H1 (cell line): ENCODE measurements around the gene BECN2. TPM values are rescaled to one million over a fixed set of nuclear protein-coding genes. Genes with fewer than 3 reads are reported as not detected.

Source experiments
- ATF2 ChIP-seq: IDR thresholded peaks from 2 replicates; pipeline ENCODE4 v1.6.1; 2012; ENCODE audit warnings: low read length, inconsistent platforms
- polyA plus RNA-seq, 7 experiments: library from polyadenylated mRNA; depleted of rRNA in 3 of 7; stranded (reverse) in 5 of 7; unstranded in 2 of 7; fragments of >200 nt in 5 of 7; fragments of 200-250 nt in 2 of 7; gene quantifications; 1 replicate in 5 of 7; 2 replicates in 1 of 7; 4 replicates in 1 of 7; pipeline versions ENCODE4 v1.2.1 to v1.2.3, GENCODE V29; 2011 to 2013; ENCODE audit warnings: missing spikeins in 2 of 7, mixed read lengths in 2 of 7
- total RNA-seq: library from RNA; stranded (reverse); fragmentation: NEBNext Ultra II Directional; extraction: Animal tissue kit (Norgen Biotek cat#: 25700); gene quantifications from 2 replicates; pipeline ENCODE4 v1.2.1, GENCODE V29; 2021

Gene BECN2
- total and polyA plus RNA-seq, 2 of the 8 experiments (the other 6 are each of a cell fraction or from before 2014, with no cell fraction given): not detected

- TF ChIP-seq ATF2: no peak
- TF ChIP-seq, all 59 proteins: peak for 0
Observed at GRCh38 chr1:241927321-241927720, 30.2 kb upstream of the BECN2 start (continued).
